K562 (cell line): ENCODE data around the gene ACSL6.

Experiments
- ATF3 ChIP-seq, 2 experiments: fragments of 450-650 bp in 1 of 2; sonication (generic) in 1 of 2; formaldehyde crosslinking in 1 of 2; IDR thresholded peaks in 1 of 2; conservative IDR thresholded peaks in 1 of 2; 2 replicates each; pipeline versions ENCODE4 v1.6.1 to v1.8.1; 2016 to 2023; ENCODE audit warnings: mild to moderate bottlenecking in 2 of 2, moderate library complexity in 2 of 2, inconsistent platforms in 1 of 2, missing genetic modification reagents in 1 of 2
- CTCF ChIP-seq, 3 experiments: IDR thresholded peaks in 2 of 3; conservative IDR thresholded peaks in 1 of 3; 2 replicates each; pipeline ENCODE4 v1.5.1; 2011 to 2012; ENCODE audit warnings: low read length in 3 of 3, mild to moderate bottlenecking in 3 of 3, control low read depth in 2 of 3, improper control_type of control experiment in 1 of 3, inconsistent platforms in 1 of 3, low read depth in 1 of 3, mixed read lengths in 1 of 3, moderate library complexity in 1 of 3; ENCODE audit not compliant: insufficient read depth in 2 of 3
- FOS ChIP-seq: IDR thresholded peaks from 3 replicates; pipeline ENCODE4 v1.6.1; 2011; ENCODE audit not compliant: insufficient read length; ENCODE audit errors: extremely low read depth
- HOXB6 ChIP-seq: fragments of 250-450 bp; sonication (Bioruptor Pico); IDR thresholded peaks from 2 replicates; pipeline ENCODE4 v1.5.1; 2022; ENCODE audit warnings: mild to moderate bottlenecking, borderline replicate concordance
- MAFK ChIP-seq: IDR thresholded peaks from 2 replicates; pipeline ENCODE4 v1.6.1; 2011; ENCODE audit warnings: low read length, improper control_type of control experiment
- TF ChIP-seq, protein P1 (sequence below), 2 experiments: IDR thresholded peaks in 1 of 2; conservative IDR thresholded peaks in 1 of 2; 2 replicates each; pipeline ENCODE4 v1.6.1; 2016; ENCODE audit warnings: low read depth in 2 of 2, mild to moderate bottlenecking in 1 of 2, missing compliant biosample characterization in 1 of 2, missing genetic modification characterization in 1 of 2, moderate library complexity in 1 of 2
- TF ChIP-seq, protein P2 (sequence below): fragments of 250-450 bp; sonication (Bioruptor Pico); IDR thresholded peaks from 2 replicates; pipeline ENCODE4 v1.8.0; 2022; ENCODE audit warnings: moderate library complexity, mild to moderate bottlenecking, inconsistent platforms
- TF ChIP-seq, protein P3 (sequence below): fragments of 250-450 bp; sonication (Bioruptor Pico); IDR thresholded peaks from 2 replicates; pipeline ENCODE4 v1.5.0; 2020; ENCODE audit warnings: mild to moderate bottlenecking, borderline replicate concordance

- TF ChIP-seq CTCF (IDR thresholded peaks at IDR 0.05 in 2 of 3, conservative IDR thresholded peaks at IDR 0.05 in 1 of 3; ENCODE audit: insufficient read depth in 2 of 3, low read depth in 1 of 3, low read length in 3 of 3): no peak
- TF ChIP-seq, protein P1, sequence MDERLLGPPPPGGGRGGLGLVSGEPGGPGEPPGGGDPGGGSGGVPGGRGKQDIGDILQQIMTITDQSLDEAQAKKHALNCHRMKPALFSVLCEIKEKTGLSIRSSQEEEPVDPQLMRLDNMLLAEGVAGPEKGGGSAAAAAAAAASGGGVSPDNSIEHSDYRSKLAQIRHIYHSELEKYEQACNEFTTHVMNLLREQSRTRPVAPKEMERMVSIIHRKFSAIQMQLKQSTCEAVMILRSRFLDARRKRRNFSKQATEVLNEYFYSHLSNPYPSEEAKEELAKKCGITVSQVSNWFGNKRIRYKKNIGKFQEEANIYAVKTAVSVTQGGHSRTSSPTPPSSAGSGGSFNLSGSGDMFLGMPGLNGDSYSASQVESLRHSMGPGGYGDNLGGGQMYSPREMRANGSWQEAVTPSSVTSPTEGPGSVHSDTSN (CRISPR knock-in tag; IDR thresholded peaks at IDR 0.05; ENCODE audit: low read depth): no peak
- TF ChIP-seq, protein P1 (tag; conservative IDR thresholded peaks at IDR 0.05; ENCODE audit: low read depth): no peak
- TF ChIP-seq, protein P2, sequence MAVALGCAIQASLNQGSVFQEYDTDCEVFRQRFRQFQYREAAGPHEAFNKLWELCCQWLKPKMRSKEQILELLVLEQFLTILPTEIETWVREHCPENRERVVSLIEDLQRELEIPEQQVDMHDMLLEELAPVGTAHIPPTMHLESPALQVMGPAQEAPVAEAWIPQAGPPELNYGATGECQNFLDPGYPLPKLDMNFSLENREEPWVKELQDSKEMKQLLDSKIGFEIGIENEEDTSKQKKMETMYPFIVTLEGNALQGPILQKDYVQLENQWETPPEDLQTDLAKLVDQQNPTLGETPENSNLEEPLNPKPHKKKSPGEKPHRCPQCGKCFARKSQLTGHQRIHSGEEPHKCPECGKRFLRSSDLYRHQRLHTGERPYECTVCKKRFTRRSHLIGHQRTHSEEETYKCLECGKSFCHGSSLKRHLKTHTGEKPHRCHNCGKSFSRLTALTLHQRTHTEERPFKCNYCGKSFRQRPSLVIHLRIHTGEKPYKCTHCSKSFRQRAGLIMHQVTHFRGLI (CRISPR knock-in tag): no peak
- TF ChIP-seq ATF3 (IDR thresholded peaks at IDR 0.05): no peak; the same call in 1 of the 2 replicates
- no peak for TF ChIP-seq ATF3 (CRISPR knock-in tag; conservative IDR thresholded peaks at IDR 0.05)
- TF ChIP-seq MAFK: no peak
- TF ChIP-seq, protein P3, sequence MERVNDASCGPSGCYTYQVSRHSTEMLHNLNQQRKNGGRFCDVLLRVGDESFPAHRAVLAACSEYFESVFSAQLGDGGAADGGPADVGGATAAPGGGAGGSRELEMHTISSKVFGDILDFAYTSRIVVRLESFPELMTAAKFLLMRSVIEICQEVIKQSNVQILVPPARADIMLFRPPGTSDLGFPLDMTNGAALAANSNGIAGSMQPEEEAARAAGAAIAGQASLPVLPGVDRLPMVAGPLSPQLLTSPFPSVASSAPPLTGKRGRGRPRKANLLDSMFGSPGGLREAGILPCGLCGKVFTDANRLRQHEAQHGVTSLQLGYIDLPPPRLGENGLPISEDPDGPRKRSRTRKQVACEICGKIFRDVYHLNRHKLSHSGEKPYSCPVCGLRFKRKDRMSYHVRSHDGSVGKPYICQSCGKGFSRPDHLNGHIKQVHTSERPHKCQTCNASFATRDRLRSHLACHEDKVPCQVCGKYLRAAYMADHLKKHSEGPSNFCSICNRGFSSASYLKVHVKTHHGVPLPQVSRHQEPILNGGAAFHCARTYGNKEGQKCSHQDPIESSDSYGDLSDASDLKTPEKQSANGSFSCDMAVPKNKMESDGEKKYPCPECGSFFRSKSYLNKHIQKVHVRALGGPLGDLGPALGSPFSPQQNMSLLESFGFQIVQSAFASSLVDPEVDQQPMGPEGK (CRISPR knock-in tag): no peak
- no peak for TF ChIP-seq HOXB6 (CRISPR knock-in tag)
- no peak for TF ChIP-seq FOS
Measured at GRCh38 chr5:132022737-132023136, 11.3 kb upstream of the ACSL6 start.
